GM19025 (cell line): ENCODE measurements around the gene SLC22A2.
A peak's percentile ranks its signal among the peaks of the same experiment; 100 is the strongest.
"Not testable (repeated sequence)": the region's sequence is repeated elsewhere in the genome, so short reads cannot be mapped to it uniquely, and the experiment has no call there.

Experiments
- ATAC-seq: cut with Tn5 transposase; IDR thresholded peaks from one replicate; pipeline ENCODE4 v1.9.1; 2021; ENCODE audit warnings: mild to moderate bottlenecking, low read depth, moderate library complexity; ENCODE audit not compliant: unreplicated experiment

The SLC22A2 gene

DNA sequence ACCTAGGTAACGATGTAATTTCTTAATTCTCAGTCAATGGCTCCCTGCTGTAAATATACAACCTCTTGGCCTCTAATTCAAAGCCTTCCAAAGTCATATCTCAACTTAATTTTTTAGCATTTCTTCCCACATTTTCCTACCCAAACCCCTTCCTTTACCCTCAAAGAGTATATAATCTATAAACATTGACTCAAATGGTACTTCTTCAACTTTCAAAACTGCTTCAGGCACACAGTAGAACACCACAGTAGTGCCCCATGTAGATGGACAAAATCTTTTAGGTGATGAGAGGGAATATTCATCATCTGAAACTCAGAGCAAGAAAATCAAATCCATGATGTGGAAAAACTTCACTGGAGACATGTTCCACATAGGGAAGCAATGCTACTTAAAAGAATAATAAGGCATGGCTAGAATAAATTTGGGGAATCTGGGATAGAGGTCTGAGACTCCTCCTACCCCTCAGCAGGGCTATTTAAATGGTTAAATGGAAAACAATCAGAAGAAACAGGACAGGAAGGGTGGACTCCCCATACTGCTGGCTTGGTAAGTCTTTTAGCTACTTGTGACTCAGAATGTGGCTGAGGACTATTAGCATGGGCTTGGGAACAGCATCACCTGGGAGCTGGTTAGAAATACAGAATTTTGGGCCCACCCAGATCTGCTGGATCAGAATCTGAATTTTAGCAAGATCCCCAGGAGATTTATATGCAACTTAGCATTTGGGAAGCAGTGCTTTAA lies 6.4 kb downstream of the SLC22A2 start:
- no peak for ATAC-seq

DNA sequence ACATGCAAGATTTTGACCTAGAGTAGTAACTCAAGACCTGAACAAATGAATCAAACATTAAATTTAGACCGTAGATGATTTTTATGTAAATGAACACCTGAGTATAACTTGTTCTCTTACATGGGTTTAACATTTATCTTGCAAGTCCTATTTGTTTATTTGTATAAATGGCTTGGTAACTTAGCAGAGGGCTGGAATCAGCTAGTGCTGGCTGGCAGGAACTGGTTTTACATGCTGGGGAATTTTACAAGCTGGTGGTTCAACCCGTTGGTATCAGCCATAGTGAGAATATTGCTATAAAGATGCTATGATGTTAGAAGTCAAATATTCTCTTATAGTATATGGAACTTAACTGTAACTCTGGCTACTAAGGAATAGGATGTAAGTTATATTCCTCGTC lies 8.9 kb downstream of the SLC22A2 start:
- no peak for ATAC-seq

DNA sequence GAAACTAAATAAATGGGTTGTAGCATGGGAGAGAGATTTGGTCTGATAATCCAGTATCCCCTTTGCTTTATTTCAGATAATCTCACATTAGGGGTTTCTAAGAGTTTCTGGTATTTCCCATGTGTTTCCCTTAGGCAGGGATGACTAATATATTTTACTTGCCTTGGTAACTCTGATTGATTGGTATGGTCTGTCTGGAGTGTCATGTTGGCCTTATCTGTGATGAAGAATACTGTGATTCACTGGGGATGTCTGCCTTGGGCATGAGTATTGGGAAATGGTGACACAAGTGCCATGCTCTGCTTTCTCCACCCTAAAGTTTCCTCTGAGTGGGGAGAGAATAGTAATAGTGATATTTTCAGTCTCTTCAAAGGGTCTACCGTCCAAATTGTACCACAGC lies 10.1 kb downstream of the SLC22A2 start:
- no peak for ATAC-seq

DNA sequence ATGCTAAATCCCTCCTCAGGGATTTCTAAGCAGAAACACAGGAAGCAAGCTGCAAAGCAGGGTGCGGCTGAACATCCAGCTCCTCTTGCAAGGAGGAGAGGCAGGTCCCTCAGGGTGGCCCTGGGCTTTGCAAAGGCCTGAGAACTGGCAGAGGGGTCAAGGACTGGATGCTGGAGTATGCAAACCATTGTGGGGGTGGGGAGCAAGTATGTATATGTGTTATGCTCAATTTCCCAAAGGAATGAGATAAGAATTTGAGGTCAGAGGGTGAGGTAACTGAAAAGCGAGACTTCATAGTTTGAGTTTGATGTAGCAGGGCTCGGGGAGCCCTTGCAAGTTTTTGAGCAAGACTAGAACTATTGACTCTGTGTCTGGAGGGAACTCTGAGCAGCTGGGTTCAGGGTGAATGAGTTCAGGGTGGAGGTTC lies 11.2 kb downstream of the SLC22A2 start:
- no peak for ATAC-seq

DNA sequence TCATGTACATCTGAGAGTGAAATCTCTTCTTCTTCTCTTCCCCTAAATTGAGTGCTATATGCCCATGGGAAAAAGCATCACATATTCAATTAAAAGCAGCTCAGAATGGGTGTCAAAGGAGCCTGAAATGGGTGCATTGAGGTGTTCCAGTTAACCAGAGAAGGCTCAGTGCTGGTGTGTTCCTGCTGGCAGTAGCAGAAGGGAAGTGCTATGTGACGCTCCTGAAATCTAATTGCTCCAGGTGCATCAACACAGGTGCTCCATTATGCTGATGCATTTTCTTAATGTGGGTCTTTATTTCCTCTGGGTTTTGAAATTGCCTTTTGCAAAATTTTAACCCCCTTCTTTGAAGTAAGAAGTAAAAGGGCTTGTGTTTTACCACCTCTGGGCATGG lies 17.9 kb downstream of the SLC22A2 start:
- ATAC-seq = no peak

DNA sequence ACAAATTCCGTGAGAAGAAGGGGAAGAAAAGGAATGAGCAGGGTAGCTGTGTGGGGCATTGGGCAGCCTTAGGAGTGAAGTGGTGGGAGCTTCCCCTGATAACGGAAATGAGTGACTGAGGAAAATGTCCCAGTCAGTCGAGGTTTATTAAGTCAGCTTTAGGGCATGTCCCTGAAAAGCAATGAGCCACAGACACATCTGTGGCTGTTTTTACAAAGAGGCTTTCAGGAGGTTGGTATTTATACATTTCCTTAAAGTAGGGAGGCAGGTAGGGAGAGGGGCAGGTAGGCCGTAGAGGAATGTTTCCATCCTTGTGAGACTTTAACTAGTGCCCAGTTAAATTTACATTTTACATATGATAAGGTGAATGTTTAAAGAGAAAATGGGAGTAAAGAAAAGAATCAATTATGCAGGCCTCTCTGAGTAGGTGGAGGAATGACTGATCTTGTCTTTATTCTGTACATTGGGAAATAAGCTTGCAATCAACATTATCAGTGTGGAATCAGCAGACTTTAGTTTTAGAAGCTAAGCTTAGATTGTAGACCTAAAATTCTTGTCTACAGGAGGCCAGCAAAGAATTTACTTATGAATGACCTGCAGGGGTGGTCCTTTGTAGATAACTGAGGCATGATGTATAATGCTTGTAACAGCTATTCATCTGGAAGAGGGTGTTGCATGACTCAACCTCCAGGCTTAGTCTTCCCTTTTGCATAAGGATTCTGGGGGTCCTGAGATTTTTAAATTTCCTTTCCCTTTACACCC lies 18.5 kb downstream of the SLC22A2 start:
- no peak for ATAC-seq

DNA sequence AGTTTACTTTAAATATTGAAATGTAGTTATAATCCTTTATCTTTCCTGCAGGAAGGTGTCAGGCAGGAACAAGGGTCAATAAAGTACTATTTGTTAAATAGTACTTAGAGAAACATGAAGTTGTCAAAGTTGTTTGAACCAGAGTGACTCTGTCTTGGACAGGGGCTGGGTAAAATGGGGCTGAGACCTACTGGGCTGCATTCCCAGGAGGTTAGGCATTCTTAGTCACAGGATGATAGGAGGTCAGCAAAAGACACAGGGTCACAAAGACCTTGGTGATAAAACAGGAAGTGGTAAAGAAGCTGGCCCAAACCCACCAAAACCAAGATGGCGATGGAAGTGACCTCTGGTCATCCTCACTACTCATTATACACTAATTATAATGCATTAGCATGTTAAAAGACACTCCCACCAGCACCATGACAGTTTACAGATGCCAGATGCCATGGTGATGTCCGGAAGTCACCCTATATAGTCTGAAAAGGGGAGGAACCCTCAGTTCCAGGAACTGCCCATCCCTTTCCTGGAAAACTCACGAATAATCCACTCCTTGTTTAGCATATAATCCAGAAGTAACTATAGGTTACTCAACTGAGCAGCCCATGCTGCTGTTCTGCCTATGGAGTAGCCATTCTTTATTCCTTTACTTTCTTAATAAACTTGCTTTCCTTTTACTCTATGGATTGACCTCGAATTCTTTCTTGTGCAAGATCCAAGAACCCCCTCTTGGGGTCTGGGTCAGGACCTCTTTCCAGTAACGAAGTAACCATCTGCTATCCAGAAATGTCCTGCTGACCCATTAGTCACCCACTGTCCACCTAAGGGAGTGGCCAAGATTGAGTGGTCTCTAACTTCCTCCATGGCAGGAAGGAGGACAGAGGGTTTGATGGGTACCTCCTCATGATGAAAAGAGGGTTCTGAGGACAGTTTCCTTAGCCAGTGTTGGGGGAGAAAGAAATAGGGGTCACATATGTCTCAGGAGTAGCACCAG lies 19.6 kb downstream of the SLC22A2 start:
- ATAC-seq = no peak

DNA sequence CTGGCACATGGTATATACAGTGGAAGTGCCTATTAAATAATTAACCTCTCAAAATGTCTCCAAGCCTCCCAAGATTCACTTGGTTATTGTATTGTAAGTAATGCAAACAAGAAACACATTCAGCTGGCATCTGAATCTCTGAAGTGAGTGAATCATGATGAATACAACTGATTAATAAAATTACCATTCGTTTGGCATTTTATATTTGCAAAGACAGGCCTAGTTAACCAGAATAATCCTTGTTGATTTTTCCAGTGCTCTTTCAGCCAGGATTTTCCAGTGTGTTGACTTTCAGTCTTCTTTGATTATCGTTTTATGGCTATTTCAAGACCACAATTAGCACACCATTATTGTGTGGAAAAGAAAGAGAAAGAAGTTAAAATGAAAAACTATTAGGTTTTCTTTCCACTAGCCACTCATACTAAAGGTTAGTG lies 20.3 kb downstream of the SLC22A2 start:
- ATAC-seq = no peak

DNA sequence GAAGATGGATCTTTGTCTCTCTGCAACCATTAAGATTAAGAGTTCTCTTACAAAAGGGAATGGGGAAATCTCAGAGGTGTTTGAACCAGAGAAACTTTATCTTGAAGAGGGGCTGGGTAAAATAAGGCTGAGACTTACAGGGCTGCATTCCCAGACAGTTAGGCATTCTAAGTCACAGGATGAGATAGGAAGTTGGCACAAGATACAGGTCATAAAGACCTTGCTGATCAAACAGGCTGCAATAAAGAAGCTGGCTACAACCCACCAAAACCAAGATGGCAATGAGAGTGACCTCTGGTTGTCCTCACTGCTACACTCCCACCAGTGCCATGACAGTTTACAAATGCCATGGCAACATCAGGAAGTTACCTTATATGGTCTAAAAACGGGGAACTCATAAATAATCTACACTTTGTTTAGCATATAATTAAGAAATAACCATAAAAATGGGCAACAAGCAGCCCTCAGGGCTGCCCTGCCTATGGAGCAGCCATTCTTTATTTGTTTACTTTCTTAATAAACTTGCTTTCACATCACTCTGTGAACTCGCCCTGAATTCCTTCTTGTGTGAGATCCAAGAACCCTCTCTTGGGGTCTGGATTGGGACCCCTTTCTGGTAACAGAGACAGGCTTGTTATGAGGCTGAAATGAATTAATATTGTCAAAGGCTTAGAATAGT lies 20.9 kb downstream of the SLC22A2 start:
- not testable (repeated sequence) for ATAC-seq

DNA sequence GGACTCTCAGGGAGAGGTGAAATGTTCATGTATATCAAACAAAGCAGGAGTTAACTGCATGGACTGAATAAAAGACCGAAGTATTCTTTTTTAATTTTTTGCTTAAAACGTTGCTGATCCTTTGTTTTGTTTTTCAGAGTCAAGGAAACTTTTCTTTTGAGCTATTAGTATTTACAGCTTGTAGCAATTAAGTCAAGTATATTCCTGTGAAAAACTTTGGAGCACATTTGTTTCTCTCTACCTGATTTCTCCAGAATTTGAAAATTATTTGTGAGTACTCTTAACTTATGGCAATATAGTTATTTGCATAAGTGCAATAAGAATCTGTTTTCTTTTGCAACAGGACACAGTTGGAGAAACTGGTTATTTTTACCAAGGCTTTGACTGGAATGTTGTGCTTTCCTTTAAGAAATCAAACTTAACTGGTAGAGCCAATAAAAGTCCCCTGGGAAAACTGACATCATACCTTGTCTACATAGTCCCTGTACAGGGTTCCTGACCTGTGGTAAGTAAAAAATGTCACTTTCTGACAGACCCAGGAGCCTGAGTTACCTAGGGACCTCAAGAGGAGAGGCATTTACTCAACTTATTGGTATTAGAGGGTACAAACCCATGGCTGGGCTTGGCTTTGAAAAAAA lies 22.3 kb downstream of the SLC22A2 start:
- ATAC-seq = not testable (repeated sequence)

DNA sequence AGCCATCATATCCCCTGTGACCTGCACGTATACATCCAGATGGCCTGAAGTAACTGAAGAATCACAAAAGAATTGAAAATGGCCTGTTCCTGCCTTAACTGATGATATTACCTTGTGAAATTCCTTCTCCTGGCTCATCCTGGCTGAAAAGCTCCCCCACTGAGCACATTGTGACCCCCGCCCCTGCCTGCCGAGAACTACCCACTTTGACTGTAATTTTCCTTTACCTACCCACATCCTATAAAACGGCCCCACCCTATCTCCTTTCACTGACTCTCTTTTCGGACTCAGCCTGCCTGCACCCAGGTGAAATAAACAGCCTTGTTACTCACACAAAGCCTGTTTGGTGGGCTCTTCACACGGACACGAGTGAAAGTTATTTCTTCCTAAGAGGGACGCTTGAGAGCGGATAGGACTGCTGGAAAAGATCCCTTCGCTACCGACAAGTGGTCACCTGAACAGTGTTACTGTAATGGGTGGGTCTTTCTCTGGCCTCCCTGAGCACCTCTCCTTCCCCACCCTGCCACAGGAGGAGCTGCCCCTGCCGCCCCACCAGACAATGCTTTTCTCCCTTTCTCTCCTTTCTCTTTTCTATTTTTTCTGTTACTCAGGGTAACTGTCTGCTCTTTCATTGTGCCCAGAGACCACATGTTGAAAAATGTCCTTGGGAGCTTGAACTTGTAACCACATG lies 24.5 kb downstream of the SLC22A2 start:
- ATAC-seq = not testable (repeated sequence)

DNA sequence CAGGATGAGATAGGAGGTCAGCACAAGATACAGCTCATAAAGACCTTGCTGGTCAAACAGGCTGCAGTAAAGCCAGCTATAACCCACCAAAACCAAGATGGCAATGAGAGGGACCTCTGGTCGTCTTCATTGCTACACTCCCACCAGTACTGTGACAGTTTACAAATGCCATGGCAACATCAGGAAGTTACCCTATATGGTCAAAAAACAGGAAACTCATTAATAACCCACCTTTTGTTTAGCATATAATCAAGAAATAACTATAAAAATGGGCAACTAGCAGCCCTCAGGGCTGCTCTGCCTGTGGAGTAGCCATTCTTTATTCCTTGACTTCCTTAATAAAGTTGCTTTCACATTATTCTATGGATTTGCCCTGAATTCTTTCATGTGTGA lies 30.9 kb downstream of the SLC22A2 start:
- no peak for ATAC-seq

DNA sequence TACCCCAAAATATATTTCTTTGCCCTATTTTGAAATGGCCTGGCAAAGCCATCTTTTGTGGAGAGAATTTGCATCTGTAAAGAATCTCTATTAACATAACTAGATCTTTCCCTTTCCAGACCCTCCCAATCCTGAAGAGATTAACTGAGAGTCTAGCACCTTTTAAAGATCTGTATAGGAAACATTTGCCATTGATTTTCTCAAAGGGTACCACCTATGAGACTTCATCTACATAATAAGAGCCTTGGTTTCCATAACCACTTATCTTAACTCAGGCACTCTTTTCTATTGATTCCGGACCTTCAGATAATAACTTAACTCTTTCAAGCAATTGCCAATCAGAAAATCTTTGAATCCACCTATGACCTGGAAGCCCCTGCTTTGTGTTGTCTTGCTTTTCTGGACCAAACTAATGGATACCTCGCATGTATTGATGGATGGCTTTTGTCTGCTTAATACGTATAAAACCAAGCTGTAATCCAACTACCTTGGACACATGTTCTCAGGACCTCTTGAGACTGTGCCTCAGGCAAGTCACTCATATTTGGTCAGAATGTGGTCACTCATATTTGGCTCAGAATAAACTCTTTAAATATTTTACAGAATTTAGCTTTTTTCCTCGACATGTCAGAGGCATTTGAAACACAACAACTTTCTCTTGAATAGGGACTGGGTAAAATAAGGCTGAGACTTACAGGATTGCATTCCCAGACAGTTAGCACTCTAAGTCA lies 31.4 kb downstream of the SLC22A2 start:
- ATAC-seq = no peak

DNA sequence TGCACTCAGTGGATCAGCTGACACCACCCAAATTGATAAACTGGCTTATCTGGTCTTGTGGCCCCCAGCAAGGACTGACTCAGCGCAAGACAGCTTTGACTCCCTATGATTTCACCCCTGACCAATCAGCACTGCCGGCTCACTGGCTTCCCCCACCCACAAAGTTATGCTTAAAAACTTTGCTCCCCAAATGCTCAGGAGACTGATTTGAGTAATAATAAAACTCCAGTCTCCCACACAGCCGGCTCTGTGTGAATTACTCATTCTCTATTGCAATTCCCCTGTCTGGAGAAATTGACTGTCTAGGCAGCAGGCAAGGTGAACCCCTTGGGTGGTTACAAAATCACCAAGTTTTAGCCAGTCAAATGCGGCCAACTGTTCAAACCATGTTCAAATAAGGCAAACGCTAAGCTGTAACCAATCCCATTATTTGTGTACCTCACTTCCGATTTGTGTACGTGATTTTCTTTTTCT lies 32.5 kb downstream of the SLC22A2 start:
- peak; percentile 71 for ATAC-seq

DNA sequence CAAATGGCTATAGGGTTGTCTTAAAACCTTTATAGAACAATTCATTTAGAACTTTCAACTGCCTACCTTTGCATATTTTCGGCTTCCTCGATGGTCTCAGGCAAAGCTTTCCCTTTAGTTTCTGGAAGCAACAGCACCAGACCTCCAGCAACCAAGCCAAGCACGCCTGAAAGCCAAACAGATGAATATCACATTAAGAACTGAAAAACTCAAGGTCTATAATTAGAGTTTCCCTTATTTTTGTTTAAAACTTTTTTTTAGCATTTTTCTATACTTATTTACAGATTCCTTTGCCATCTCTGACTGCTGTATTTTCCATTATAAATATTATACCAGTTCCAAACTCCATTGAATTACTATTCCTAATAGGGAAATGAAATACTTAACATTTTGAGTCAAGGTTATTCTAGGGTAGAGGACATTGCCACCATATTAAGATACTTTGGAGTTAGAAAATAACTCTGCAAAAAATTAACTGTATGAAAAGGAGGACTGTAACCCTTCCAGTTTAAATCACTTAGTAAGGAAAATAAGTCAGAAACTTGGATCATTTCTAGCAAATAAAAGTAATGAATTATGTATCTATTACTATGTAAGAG lies 33.9 kb downstream of the SLC22A2 start:
- ATAC-seq = no peak

DNA sequence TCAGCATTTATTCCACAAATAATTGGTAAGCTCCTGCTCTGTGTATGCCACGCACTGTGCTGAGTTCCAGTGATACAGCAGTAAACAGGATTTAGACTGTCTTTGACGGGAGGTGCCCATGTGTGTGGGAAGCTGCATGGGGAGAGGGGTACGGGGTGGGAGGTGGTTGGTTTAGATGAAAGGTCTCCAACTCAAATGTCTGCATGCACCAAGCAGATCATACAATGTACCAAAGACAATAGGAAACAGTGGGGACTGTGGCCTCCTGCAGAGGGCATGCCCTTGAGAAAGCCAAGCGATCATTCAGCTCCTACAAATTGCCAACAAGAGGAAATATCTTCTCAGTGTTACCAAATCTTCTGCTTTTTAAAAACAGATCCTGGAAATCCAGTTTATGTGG lies 36.1 kb downstream of the SLC22A2 start:
- ATAC-seq = no peak

DNA sequence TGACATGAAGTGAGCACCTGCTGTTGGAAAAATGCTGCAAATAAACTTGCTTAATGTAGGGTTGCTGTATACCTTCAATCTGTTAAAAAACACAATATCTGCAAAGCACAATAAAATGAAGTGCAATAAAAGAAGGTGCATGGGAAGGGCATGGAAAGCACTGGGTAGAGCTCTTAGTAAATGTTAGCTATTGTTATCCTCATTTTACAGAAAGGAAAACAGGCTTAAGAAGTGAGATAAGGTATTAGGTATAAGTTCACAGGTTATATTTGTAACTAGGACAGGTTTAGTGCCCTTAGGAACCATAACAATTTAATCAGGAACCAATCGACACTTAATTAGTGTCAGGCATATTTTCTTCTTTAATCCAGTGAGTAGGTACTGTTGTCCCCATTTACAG lies 36.7 kb downstream of the SLC22A2 start:
- no peak for ATAC-seq

DNA sequence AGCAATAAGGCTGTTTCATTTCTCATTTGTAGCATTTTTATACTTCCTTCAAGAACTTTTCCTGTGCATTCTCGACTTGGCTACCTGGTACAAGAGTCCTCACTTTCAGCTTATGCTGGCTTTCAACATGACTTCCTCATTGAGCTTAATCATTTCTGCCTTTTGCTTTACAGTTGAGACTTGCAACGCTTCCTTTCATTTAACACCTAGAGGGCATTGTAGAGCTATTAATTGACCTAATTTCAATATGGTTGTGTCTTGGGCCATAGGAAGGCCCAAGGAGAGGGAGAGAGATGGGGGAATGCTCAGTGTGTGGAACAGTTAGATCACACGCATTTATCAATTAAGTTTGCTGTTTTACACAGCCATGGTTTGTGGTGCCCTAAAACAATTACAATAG lies 37.2 kb downstream of the SLC22A2 start:
- no peak for ATAC-seq
